Fibroblast of pulmonary artery (primary cell): ENCODE data around the gene YIPF3.

Experiments
- DNase-seq: peaks from one replicate; pipeline ENCODE4 v3.0.0-alpha.2; 2010; ENCODE audit warnings: low read depth
- H3K4me3 ChIP-seq: replicated peaks from 2 replicates; pipeline ENCODE4 v1.5.1; 2011; ENCODE audit warnings: low read depth, mild to moderate bottlenecking, control low read depth, low read length, moderate library complexity
- TF ChIP-seq, protein P1 (sequence below): IDR thresholded peaks from 2 replicates; pipeline ENCODE4 v1.5.1; 2011; ENCODE audit warnings: mild to moderate bottlenecking, control low read depth, low read length, inconsistent platforms; ENCODE audit errors: missing control alignments

Gene YIPF3

DNA sequence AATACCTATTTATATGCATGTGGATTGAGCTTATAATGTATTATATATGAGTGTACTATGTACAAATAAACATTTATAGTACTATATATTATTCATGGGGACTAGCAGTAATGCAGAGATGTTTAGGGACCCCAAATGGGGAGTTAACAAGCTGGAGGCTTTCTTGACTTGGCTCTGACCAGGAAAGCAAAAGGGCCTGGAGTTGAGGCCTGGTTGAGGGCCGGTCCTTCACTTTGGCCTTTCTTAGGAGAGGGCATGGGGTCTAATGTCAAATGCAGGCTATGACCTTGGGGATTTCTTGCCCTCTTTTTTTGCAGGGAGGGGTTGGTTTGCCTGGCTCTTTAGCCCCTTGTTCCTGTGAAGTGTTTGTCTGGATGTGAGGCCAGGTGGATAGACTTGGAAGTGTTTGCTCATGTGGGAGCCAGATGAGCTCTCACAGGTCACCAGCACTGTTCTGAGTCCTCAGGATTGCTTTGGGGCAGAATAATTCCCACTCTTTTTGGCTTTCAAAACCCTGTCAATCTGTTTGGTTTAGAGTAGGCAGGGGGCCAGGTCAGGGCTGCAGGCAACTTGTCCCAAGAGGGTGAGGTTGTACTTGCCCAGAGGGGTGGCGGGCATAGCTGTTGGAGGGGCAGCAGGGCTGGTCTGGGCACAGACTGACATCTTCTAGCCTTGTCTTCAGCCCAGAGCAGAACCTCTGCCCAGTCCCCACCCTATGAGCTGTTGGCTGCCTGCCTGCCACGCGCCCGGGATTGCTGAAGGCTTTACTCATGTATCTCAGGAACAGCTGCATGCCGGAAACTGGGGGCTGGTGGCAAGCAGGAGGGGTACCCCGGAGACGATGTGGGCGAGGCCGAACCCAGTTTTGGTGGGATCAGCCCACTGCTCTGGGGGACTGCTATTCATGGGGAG is 24.7 kb downstream of the YIPF3 start:
- H3K4me3 ChIP-seq = no peak overlapping the region
- TF ChIP-seq, protein P1, sequence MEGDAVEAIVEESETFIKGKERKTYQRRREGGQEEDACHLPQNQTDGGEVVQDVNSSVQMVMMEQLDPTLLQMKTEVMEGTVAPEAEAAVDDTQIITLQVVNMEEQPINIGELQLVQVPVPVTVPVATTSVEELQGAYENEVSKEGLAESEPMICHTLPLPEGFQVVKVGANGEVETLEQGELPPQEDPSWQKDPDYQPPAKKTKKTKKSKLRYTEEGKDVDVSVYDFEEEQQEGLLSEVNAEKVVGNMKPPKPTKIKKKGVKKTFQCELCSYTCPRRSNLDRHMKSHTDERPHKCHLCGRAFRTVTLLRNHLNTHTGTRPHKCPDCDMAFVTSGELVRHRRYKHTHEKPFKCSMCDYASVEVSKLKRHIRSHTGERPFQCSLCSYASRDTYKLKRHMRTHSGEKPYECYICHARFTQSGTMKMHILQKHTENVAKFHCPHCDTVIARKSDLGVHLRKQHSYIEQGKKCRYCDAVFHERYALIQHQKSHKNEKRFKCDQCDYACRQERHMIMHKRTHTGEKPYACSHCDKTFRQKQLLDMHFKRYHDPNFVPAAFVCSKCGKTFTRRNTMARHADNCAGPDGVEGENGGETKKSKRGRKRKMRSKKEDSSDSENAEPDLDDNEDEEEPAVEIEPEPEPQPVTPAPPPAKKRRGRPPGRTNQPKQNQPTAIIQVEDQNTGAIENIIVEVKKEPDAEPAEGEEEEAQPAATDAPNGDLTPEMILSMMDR = no peak
- peak; percentile 69 for DNase-seq

DNA sequence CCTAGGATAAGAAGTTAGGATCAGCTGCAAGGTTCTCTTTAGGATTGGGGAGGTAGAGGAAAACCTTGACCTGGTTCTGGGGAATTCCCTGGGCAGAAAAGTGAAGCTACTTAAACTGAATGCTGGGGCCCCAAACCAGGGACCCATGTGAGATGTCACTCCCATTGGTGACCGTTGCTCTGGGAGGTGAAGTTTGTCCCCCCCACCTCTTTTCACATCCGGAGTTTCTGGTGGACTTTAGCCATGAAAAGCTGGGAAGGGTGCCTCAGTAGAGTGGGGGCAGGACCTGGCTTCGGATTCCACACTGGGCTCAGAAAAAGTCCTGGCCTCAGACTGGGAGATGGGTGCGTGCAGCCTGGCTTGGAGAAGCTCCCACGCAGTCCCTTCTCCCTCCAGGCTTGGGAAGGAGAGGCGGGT is 26.2 kb downstream of the YIPF3 start:
- TF ChIP-seq, protein P1 = no peak
- peak; percentile 51 for DNase-seq
- no peak overlapping the region for H3K4me3 ChIP-seq

DNA sequence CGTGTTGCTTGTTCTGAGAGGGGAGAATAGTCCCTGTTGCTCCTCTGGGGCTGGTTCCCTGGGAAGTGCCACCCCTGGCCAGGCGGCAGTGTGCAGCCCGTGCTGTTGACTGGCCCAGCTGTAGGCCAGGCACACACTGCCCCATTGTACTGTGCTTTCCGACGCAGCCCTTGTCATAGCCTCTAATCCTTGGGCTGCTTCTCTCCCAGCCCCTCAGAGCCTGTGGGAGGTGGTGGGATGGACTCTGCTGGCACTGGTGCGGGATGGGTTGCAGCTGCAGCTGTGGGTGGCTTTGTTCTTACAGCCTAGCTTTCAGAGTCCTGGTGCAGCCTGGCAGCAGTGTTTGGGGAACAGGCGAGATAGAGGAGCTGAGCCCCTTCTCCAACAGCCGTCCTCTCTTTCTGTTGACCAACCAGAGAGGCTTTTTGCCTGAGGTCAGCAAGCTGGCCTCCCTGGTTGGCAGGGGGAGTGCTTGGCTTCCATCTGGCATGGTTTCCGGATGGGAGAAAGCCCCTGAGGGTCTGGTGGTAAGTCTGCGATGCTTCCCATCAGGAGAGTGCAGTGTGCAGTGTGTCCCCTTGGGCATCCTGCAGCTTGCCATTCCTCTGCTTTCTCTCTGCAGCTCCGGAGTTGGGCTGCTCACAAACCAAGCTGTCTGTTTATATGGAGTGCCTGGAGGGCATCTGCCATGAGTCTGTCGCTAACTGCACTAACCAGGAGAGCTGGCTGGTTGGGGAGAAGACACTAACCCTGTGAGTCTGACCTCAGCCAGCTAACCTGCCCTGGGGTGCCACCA is 27.3 kb downstream of the YIPF3 start:
- TF ChIP-seq, protein P1 = no peak
- DNase-seq = no peak
- no peak overlapping the region for H3K4me3 ChIP-seq

DNA sequence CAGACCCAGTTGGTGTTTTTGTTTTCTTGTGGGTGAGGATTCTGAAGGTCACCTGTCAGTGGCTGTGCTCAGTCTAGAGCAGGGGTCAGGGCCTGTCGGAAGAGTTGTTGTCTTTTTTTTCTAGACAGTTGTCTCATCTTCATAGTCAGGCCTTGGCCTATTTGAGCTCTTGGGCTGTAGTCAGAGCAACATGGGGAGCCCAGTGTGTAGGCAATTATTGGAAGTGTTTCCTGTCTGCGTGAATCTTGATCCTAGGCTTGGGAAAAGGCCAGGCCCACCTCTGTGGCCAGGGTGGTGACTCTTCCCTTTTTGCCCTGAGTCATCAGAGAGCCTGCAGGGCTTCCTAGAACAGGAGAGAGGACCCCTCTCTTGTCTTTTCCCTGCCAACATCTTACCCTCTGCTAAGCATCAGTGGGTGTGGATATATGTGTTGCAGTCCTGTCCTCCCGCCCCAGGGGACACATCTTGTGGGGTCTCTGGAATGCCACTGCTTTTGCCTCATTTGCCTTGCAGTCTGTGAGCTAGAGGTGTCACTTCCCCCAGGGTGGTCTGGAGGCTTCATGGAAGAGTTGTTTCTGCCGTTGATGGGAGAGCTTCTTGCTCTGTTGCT is 28.0 kb downstream of the YIPF3 start:
- H3K4me3 ChIP-seq = no peak overlapping the region
- no peak for DNase-seq
- TF ChIP-seq, protein P1 = no peak

DNA sequence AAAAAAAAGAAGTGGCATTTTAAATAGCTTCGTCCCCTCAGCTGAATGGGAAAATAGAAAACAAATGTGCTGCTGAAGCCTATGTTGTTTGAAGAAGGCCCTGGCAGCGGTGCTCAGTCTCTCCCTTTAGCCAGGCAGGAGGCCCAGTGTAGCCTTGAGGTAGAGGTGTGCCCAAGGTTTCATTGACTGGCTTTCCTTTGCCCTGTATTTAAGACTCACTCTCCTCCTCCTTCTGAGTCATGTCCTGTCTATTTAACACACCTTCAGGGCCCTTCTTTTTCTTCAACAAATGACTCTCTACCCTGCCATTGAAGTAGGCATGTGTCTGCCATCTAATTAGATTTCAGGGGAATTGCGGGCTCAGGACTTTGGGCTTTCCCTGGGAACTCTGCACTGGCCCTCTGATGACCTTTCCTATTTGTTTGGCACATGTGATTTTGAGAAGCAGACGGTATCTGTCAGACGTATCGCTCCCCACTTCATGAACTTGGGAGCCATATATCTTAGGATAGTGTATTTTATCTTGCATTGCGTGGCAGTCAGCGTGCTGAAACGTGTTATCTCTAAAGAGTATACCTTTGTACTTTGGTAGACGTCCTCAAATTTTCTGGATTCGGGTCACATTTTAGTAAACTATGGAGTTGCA is 35.0 kb downstream of the YIPF3 start:
- TF ChIP-seq, protein P1 = no peak
- no peak overlapping the region for H3K4me3 ChIP-seq
- no peak for DNase-seq

DNA sequence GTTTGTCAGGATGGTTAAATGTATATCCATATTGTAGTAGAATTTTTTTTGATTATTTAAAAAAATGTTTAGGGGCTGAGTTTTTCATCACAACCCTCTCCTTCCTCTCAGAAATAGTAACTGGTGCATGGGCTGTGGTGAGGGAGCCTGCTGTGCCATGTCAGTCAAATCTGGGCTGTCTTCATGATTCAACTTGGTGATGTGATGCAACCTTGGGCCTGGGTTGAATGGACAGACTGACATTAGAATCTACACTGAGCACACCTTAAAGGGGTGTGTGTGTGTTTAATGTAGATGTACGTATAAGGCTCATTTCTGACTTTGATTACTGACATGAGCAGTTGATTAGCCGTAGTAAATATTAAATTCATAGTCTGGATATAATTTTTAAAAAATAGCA is 35.7 kb downstream of the YIPF3 start:
- TF ChIP-seq, protein P1 = no peak
- DNase-seq = no peak
- H3K4me3 ChIP-seq = no peak overlapping the region
